Heart right ventricle (tissue), 16 donors: ENCODE data around the gene CCDC85C. TPM values are rescaled to one million over a fixed set of nuclear protein-coding genes. Genes with fewer than 3 reads are reported as not detected.

Source experiments
- ATAC-seq, 8 donors: fragments of 200-7000 bp; cut with Tn5 transposase; one replicate each; pipeline ENCODE4 v1.9.1; 2020; ENCODE audit warnings: mild to moderate bottlenecking in 8 of 8, moderate library complexity in 8 of 8, moderate number of reproducible peaks in 1 of 8
- DNase-seq, 2 donors: peaks; one replicate each; pipeline ENCODE4 v3.0.0-alpha.2; 2020
- H3K27ac ChIP-seq, 10 donors: fragments of 200-600 bp; sonication (generic) in 2 of 10; one replicate each; pipeline versions ENCODE4 v1.5.0 to v1.8.0; 2020 to 2022; ENCODE audit warnings: mild to moderate bottlenecking in 3 of 10
- H3K27me3 ChIP-seq, 7 donors: fragments of 200-600 bp; one replicate each; pipeline ENCODE4 v1.8.0; 2021 to 2022; ENCODE audit warnings: mild to moderate bottlenecking in 2 of 7
- H3K36me3 ChIP-seq, 9 donors: fragments of 200-600 bp; sonication (generic) in 1 of 9; one replicate each; pipeline versions ENCODE4 v1.5.0 to v1.8.0; 2020 to 2022; ENCODE audit warnings: mild to moderate bottlenecking in 2 of 9
- H3K4me1 ChIP-seq, 9 donors: fragments of 200-600 bp; sonication (generic) in 1 of 9; one replicate each; pipeline versions ENCODE4 v1.5.0 to v1.8.0; 2020 to 2022; ENCODE audit warnings: mild to moderate bottlenecking in 4 of 9
- H3K4me3 ChIP-seq, 10 donors: fragments of 200-600 bp; sonication (generic) in 2 of 10; one replicate each; pipeline versions ENCODE4 v1.5.0 to v1.8.0; 2020 to 2022; ENCODE audit warnings: mild to moderate bottlenecking in 7 of 10, moderate library complexity in 2 of 10
- H3K9me3 ChIP-seq, 11 donors: fragments of 200-600 bp in 10 of 11; sonication (generic) in 2 of 11; one replicate each; pipeline versions ENCODE4 v1.5.0 to v1.8.0; 2013 to 2022; ENCODE audit warnings: mild to moderate bottlenecking in 2 of 11, control low read depth in 1 of 11, moderate library complexity in 1 of 11
- WGBS, 2 donors: extraction: QIAGEN DNeasy Blood & Tissue Kit; methylation state at CpG; one replicate each; pipeline ENCODE4 v1.1.7; 2013; ENCODE audit warnings: inconsistent platforms in 1 of 2; 5-methylcytosine and 5-hydroxymethylcytosine counted together
- intact Hi-C, 10 donors: fragments of 100-400 bp; cut with DNase I; formaldehyde crosslinking; loops; one replicate each; pipeline versions ENCODE4 v1.11.1 to v1.14.2; 2022
- polyA plus RNA-seq, 2 donors: library from polyadenylated mRNA; stranded (reverse); fragments of 200-250 nt; gene quantifications; one replicate each; pipeline ENCODE4 v1.2.3, GENCODE V29; 2013
- total RNA-seq, 10 donors: library from RNA; stranded (reverse); fragmentation: NEBNext Ultra II Directional in 3 of 10; extraction: Animal tissue kit (Norgen Biotek cat#: 25700) in 3 of 10; gene quantifications; one replicate each; pipeline versions ENCODE4 v1.2.1 to v1.2.4, GENCODE V29; 2021 to 2023
- TF ChIP-seq, protein P1 (sequence below), 9 donors: fragments of 200-600 bp; sonication (generic) in 2 of 9; IDR thresholded peaks; one replicate each; pipeline versions ENCODE4 v1.5.0 to v1.8.0; 2021 to 2022; ENCODE audit warnings: antibody characterized with exemption in 9 of 9, mild to moderate bottlenecking in 5 of 9, moderate library complexity in 1 of 9
- donor health status: Arrhythmogenic right ventricular cardiomyopathy.
- donor health status: ischemic (EF 13 %, LVEDD 7.1; RV severe dilation, severe dysfunction).
- donor health status: healthy with polysubstance abuse.
- donor health status: DM: no; HTN: yes; CAD: no.
- donor health status: DM: no; HTN: no; CAD: no.
- donor health status: ischemic (EF 25% LVEDD 6.9; RV normal size, moderate dysfunction).
- donor health status: ischemic (EF 25% LVEDD 5.7; RV mildly dilated, moderate dysfunction).
- donor health status: healthy.
- donor health status: DM: yes; HTN: yes; CAD: no.
- donor health status: Ischemic cardiomyopathy.
- donor health status: ischemic (EF 35%, LVEDD 5.7; RV mildly dilated, moderate dysfunction).
- donor health status: nonischemic (EF 11% LVEDD 7.7; RV severe dilation, severe dysfunction).
- donor health status: DM: yes; HTN: yes; CAD: no.
- donor health status: PGD.
- donor health status: ischemic (EF 29% LVEDD 5.4; RV normal size, mild dysfunction).
- donor health status: nonischemic (EF 23%, LVEDD 6.1; RV moderate dilation, normal function).

CCDC85C gene
- total and polyA plus RNA-seq, 12 donors: 9.0 to 50.2 (median 31.5) TPM

DNA sequence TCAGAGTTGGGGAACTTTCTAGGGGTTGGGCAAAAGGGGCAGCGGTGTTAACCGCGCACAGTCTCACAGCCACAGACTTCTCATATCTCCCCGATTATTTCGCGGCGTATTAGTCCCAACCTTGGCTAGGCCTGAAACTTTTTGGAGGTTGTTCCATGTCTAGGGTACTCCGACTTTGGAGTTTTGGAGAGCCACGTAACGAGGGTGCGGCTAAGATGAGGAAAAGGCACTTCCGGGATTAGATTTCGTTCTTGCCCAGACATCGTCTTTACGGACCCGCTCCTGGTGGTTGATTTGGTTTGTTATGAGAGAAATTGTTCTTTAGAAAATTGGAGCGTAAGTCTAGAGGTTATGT is 122.3 kb downstream of the CCDC85C start:
- peak overlapping the region; percentile 27 to 95 (median 88) for H3K27ac ChIP-seq
- TF ChIP-seq, protein P1, sequence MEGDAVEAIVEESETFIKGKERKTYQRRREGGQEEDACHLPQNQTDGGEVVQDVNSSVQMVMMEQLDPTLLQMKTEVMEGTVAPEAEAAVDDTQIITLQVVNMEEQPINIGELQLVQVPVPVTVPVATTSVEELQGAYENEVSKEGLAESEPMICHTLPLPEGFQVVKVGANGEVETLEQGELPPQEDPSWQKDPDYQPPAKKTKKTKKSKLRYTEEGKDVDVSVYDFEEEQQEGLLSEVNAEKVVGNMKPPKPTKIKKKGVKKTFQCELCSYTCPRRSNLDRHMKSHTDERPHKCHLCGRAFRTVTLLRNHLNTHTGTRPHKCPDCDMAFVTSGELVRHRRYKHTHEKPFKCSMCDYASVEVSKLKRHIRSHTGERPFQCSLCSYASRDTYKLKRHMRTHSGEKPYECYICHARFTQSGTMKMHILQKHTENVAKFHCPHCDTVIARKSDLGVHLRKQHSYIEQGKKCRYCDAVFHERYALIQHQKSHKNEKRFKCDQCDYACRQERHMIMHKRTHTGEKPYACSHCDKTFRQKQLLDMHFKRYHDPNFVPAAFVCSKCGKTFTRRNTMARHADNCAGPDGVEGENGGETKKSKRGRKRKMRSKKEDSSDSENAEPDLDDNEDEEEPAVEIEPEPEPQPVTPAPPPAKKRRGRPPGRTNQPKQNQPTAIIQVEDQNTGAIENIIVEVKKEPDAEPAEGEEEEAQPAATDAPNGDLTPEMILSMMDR (IDR thresholded peaks at IDR 0.05): no peak
- no peaks in the 10 kb centered on the region for H3K27me3 ChIP-seq
- intact Hi-C loops: no loop called here
- WGBS, 2 donors: 0% methylated on average over 17 of the region's 17 CpGs
- ATAC-seq (no peak), DNase-seq (no peak)
- H3K4me1 ChIP-seq: peaks cover 0 to 76% (median 47%) of the 10 kb centered on the region in 9 donors
- H3K36me3 ChIP-seq: no peaks in the 10 kb centered on the region
- H3K4me3 ChIP-seq: peak overlapping the region; percentile 66 to 94 (median 90)
- H3K9me3 ChIP-seq: no peaks in the 10 kb centered on the region

DNA sequence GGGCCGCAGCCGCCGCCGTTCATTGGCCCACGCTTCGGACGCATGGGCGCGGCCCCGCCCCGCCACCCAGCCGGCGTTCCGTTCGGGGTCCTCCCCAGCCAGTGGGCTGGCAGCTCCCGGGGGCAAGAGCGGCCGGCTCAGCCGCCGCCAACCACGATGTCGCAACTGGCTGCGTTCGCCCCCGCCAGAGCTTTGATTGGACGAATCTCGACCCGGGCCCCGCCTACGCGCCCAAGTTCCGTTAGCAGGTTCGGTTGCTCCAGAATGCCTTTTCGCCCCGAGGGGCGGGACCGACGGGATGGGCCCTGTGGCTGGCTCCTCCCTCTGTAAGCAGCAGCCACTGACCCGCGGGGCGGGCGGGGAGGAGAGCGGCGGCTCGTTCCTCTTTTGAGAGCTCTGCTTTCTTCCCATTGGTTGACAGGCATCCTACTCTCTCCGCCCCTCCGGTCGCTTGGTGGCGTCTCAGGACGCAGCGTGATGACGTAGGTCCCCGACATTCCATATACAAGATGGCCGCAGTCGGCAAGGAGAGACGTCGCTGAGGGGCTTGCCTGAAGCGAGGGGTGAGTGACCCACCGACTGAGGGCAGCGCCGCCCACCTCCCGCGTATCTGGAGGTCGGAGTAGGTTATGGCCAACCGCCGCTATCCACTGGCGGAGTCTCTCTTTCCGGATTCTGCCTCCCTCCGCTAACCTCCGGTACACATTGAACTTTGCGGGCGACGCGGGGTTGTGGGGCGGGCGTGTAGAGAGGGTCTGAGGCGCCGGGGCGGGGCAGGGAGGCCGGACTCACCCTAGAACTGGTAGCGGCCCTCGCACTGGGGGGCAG is 122.9 kb downstream of the CCDC85C start, which contains the start of gene CCNK:
CCNK (plus strand) TSS at position 493 of the 828 bp plus-strand sequence. CDS start 11,269 bp downstream, outside the sequence.
- no peaks in the 10 kb centered on the region for H3K9me3 ChIP-seq
- whole genome bisulfite sequencing, 2 donors: 0% methylated on average over 78 to 82 of the region's 82 CpGs
- H3K27me3 ChIP-seq: no peaks in the 10 kb centered on the region
- intact Hi-C loops: no loop called here
- TF ChIP-seq, protein P1 (IDR thresholded peaks at IDR 0.05): no peak
- ATAC-seq (peak; percentile 95 to 98 (median 97)), DNase-seq (peak; percentile 100)
- H3K4me1 ChIP-seq: peaks cover 0 to 75% (median 41%) of the 10 kb centered on the region in 9 donors
- peak within 1 kb of the TSS; percentile 75 to 97 (median 91) for H3K27ac ChIP-seq
- H3K36me3 ChIP-seq: no peaks in the 10 kb centered on the region
- peak within 1 kb of the TSS; percentile 72 to 94 (median 90) for H3K4me3 ChIP-seq

DNA sequence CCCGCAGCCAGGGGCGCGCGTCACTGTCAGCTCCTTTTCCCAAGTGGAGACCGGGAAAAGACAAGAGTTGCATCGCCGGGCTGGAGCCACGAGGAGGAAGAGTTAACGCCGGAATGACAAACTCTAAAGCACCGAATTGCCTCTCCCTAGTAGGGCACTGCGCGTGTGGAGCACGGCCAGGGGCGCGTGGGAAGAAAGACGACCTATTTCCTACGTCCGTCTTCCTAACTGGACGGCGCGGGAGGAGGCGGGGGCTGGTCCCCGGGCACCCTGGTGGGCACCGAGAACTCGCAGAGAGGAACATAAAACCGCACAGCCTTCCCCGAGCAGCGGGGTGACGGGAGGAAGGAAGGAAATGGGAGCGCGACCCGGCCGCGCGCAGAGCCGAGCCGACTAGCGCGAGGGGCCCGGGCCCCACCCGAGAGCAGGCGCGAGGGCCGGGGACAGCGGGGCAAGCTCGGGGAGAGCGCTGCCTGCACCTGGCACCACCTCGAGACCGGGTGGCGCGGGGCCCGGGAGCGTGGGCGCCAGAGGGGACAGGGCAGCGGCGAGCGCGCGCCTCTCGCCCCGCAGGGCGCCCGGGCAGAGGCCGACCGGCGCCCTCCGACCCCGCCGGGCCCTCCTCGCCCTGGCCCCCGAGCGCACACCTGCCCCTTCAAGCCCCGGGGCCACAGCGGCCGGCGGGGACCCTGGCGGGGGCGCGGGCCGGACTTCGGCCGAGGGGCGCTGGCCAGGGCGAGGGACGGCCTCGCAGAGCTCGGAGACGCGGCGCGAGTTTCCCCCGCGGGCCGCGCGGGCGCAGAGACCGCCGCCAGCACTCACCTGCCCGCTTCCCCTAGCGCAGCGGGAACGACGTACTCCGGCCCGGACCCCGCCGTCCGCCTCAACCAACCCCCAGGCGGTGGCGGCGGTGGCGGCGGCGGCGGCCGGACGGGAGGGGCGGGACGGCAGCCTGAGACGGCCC is 123.8 kb downstream of the CCDC85C start, which contains the start of gene SETD3:
SETD3 (minus strand) TSS at position 954 of the 964 bp plus-strand sequence. CDS start 15,054 bp downstream, outside the sequence.
- Histone ChIP-seq H3K27ac (peak within 1 kb of the TSS; percentile 75 to 97 (median 91)), H3K4me1 (peaks cover 0 to 75% (median 47%) of the 10 kb centered on the region in 9 donors), H3K36me3 (no peaks in the 10 kb centered on the region), H3K27me3 (no peaks in the 10 kb centered on the region), H3K9me3 (no peaks in the 10 kb centered on the region), H3K4me3 (peak within 1 kb of the TSS; percentile 72 to 94 (median 90))
- DNase-seq (peak; percentile 60 to 66), ATAC-seq (peak in 2 of 8 donors; percentile 10 to 14)
- TF ChIP-seq, protein P1 (IDR thresholded peaks at IDR 0.05): peak in 2 of 9 donors; percentile 35 to 47
- 1% methylated on average over 112 to 122 of the region's 122 CpGs for WGBS, 2 donors
- intact Hi-C loops: no loop called here
